Activated CD4-positive, alpha-beta T cell treated with anti-CD3 and anti-CD28 coated beads for 1 hour (primary cell): ENCODE measurements around the gene ZNF41.

Experiments used
- DNase-seq: peaks from one replicate; pipeline ENCODE4 v3.0.0-alpha.2; 2020

ZNF41 gene

DNA sequence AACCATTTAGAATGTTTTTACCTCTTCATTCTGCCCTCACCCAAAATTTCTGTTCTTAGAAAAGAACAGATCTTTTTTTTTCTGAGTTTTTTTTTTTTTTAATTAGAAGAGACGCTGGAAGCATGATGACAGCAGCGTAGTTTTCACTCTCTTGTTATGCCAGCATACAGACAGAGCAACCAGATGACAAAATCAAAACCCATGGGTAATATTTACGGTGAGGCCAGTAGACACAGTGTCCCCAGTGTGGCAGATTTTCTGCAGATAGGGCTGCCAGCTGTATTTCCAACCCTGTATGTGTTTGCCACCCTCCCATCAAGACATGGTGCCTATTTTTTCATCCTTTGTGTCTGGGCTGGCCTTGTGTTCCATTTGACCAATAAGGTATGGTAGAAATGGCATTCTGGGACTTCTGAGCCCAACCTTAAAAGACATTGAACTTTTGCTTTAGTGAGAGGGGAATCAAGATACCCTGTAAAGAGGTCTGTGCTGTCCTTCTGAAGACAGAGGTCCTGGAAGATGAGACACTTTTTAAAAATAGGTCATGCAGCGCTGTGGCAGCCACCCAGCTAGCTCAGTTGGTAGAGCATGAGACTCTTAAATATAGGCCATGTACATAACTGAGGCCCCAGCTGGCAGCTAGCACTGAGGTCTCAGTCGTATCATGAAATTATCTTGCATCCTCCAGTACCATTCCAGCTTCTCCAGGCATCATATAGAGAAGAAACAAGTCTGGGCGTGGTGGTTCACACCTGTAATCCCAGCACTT, 6.7 kb upstream of the ZNF41 start:
- no peak for DNase-seq

DNA sequence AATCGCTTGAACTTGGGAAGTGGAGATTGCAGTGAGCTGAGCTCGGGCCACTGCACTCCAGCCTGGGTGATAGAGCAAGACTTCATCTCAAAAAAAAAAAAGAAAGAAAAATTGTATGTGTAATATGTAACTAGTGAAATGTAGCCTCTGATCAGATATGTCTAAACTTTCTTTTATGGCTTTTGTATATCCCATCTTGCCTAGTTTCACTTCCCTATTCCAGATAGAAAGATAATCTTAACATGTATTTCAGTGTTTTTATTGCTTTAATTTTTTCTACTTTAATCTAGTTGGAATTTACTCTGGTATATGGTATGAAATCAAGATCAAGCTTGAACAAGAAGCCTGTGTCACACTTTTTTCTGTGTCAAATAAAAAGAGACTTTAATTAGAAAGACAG, 1.9 kb upstream of the ZNF41 start:
- no peak for DNase-seq

DNA sequence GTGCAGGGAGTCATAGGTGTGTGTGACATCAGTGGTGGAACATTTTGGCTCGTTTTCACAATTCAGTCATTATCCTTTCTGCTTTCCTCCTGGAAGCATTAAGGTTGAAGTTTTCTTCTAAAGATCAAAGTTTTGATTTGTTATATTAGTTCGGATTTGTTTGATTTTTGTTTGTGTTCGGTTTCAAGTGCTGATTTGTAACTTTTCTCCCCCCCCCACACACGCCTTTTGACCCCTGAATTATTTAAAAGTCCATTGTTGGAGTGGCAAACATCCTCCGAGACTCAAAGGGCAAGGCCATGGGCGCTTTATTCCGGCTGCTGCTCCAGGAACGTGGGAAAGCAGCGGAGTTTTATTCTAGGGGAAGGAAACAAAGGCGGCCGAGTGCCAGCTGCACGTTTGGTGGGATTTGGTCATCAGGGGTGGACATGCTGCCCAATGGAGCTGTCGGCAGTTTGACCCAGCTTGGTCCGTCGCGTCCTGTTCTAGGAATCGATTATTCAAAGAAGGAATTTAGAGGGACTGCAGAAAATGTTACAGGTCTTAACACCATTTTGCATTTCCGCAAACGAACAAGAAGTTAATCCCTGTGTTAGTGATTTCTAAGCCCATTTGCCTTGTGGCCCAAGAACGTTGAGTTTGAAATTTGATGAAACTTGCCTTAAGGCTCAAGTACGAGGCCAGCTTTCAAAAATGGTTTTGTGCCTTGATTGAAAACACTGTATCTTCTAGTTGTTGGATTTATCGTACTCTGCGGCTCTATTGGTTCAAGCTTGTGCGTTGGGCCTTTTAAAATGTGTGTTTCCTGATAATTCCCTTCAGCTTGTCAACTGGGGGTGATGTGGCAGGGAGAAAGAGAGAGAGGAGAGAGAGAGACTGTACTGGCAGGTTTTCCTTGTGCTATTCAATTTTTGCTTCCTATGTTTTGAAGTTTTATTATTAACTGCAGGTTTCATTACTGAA, 565 bp upstream of the ZNF41 start:
- DNase-seq: no peak

DNA sequence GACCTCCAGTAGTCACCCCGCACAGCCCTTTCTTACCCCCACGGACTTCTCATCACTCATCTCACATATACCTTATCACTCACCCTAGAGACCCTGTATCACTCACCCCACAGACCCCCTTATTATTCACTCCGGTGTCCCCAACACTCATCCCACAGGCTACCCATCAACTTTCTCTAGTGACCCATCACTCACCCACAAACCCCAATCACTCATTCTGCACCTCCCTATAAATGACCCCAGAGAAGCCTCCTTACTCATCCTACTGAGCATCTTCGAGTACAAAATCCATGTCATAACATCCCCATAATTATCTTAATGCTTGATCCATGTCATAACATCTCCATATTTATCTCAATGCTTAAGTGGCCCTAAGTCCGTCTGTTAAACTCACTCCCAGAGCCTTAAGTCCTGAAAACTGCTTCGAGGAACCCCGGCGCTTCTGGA, 934 bp downstream of the ZNF41 start:
- no peak for DNase-seq

DNA sequence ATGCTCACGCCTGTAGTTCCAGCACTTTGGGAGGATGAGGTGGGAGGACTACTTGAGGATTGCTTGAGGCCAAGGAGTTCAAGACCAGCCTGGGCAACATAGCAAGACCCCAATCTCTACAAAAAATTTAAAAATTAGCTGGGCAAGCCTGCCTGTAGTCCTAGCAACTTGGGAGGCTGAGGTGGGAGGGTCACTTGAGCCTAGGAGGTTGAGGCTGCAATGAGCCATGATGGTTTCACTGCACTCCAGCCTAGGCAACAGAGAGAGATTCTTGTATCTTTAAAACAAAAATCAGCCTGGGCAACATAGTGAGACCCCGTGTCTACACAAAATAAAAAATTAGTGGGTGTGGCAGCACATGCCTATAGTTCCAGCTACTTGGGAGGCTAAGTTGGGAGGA, 1.9 kb downstream of the ZNF41 start:
- DNase-seq: no peak

DNA sequence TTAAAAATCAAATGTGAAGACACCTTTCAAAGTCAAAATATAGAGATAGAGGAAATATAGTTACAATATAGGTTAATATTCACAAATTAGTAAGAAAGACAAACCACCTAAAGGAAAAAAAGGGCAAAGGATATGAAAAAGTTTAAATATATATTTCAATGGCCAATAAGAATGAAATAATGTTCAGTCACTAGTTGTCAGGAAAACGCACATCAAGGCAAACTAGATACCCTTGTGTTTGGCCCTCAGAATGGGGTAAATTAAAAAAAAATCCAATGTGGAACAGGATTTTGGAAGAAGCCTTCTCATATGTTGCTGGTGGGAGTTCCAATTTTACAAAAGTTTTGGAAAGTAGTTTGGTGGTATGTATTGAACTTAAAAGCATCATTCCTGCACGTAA, 2.4 kb downstream of the ZNF41 start:
- DNase-seq: no peak

DNA sequence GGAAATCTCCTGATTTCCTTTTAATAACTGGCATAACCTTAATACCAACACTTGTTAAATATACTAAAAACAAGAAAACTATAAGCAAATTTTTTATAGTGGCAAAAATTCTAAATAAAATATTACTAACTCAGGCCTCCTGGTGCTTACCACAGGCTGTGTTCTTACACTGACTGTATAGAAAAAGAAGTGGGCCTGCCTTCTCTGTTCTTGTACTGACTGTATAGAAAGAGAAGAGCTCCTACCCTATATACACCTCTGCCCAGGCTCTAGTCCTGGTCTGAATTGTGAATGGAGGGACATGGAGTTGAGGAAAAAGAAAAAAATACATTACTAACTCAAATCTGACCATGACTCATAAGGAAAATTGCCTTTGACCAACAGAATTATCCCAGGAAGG, 7.5 kb downstream of the ZNF41 start:
- no peak for DNase-seq

DNA sequence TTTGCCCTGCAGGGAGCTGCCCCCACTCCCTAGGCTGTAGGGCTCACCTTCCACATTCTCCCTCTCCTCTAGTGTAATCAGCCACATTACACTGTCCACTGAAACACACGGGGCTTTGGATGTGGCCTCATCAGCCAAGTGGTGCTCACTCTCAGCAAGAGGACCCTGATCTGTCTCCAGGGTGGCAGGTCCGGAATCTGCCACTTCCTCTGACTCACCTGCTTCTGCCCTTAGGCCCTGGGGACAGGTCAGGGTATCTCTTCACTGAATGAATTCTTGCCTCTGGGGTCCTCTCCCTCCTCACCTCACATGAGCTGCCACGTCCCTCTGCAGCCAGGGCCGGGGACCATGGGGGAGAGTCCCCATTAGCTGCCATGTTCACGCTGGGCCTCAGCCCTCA, 15.9 kb downstream of the ZNF41 start:
- no peak for DNase-seq

DNA sequence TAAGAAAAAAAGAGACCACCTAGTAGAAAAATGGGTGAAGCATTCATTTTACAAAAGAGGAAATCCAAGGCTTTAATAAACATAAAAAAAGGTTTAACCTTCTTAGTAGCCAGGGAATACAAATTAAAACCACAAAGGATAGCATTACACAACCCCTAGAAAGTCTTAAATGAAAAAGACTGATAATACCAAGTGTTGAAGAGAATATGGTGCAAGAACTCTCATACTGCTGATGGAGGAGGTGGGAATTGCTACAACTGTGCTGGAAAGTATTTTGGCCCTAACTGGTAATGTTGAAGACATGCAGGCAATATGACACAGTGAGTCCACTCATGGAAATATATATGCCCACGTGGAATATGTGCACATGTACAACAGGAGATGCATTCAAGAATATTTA, 22.5 kb downstream of the ZNF41 start:
- no peak for DNase-seq

DNA sequence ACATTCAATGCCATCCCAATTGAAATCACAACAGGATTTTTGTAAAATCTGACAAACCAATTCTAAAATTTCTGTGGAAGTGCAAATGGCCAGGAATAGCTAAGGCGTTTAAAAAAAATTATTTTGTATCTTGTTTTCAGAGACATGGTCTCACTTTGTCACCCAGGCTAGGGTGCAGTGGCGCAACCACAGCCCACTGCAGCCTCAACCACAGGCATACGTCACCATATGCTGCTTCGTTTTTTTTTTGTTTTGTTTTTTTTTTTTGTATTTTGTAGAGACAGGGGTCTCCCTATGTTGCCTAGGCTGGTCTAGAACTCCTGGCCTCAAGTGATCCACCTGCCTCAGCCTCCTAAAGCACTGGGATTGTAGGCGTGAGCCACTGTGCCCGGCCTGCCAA, 24.5 kb downstream of the ZNF41 start:
- no peak for DNase-seq

DNA sequence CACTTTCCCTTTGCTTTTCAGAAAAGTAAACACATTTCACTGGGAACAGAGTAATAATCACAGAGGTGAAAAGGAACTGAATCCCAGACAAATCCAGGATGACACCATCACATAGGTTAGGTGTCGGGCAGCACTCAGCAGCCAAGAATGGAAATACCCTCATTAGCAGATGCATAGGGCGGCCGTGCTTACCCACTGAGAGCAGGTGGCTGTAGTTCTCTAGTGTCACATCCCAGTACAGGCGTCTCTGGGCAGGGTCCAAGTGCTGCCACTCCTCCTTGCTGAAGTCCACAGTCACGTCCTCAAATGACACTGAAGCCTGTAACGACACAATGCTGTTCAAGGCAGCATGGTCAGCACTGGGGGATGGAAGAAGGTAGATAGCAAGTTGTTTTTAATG, 26.9 kb downstream of the ZNF41 start:
- no peak for DNase-seq

DNA sequence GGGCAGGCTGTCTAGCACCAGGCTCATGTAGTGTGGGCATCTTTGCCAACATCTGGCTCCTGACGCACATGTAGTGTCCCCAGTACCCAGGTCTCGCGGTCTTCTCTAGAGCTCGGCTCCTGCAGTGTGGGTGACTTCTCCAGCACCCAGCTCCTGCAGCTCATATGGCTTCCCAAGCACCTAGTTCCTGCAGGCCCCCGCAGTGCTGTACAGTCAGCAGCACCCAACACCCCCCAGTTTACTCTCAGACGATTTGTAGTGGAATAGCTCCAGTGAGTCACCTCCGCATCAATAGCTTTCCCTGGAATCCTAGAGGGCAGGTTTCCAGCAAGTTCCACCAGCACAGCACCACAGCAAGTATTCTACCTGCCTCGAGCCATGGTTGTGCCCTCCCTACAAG, 30.9 kb downstream of the ZNF41 start:
- DNase-seq: no peak

DNA sequence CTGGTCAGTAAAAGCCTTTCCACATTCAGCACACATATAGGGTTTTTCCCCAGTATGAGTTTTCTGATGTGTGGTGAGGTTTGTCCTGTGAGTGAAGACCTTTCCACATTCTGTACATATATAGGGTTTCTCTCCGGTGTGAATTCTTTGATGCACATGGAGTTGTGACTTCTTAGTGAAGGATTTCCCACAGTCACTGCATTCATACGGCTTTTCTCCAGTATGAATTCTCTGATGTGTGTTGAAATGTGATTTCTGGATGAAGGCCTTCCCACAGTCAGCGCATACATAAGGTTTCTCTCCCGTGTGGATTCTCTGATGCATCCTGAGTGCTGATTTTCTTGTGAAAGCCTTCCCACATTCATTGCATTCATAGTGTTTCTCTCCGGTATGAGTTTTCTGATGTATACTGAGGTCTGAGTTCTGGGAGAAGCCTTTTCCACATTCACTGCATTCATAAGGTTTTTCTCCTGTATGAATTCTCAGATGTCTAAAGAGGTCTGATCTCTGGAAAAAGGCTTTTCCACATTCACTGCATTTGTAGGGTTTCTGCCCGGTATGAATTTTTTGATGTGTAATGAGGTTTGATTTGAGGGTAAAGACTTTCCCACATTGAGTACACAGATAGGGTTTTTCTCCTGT, 34.7 kb downstream of the ZNF41 start:
- no peak for DNase-seq

DNA sequence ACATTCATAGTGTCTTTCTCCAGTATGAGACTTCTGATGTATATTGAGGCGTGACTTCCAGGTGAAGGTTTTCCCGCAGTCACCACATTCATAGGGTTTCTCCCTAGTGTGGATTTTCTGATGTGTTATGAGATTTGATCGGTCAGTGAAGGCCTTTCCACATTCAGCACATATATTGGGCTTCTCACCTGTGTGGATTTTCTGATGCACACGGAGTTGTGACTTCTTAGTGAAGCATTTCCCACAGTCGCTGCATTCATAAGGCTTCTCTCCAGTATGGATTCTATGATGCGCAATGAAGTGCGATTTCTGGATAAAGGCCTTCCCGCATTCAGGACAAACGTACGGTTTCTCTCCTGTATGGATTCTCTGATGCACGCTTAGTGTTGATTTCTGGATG, 35.4 kb downstream of the ZNF41 start:
- no peak for DNase-seq

DNA sequence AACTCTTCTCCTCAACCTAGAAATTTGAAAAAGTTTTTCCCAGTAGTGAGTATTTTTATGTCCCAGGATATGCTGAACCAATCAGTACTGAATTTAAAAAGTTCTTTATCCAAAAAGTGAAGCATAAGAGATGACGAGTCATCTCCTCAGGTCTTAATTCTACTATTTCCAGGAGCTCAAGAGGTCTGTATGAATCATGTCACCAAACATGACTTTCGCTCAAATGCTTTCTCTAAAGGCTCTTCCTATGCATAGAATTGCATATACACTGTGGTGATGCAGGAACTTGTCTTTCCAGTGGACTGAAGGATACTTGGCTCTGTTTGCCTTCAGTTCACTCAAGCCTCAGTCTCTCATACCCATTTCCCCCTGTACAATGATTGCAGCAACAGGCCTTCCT, 36.1 kb downstream of the ZNF41 start:
- DNase-seq: no peak

DNA sequence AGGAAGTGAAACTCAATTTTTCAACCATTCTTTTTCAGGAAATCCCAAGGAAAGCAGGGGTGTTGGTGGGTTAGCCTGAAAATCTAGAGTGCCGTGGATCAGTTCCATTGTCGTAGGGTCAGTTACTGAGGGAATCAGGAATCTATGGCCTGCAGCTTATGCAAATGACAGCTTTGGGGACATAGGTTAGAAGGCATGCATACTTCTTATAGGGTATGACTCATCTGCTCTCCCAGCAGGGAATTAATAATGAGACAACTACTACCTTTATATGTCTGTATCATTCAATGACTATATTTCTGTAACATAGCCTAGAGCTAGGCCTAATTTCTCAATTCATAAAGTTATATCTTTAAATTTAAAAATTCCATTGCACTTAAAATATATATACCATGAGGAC, 36.6 kb downstream of the ZNF41 start:
- no peak for DNase-seq

DNA sequence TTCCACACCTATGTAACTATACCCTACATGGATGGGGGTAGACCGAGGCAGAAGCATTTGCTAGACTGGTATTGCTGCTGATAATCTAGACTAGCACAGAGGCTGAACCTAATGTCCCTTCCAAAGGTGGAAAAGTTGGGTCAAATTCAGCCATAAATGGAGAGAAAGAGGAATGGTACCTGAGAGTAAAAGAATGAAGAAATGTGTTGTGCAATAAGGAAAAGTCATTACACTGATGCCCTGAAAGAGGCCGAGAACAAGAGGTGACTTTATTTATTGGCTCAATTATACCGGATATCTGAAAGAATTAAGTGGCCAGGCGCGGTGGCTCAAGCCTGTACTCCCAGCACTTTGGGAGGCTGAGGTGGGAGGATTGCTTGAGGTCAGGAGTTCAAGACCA, 52.1 kb downstream of the ZNF41 start:
- no peak for DNase-seq

DNA sequence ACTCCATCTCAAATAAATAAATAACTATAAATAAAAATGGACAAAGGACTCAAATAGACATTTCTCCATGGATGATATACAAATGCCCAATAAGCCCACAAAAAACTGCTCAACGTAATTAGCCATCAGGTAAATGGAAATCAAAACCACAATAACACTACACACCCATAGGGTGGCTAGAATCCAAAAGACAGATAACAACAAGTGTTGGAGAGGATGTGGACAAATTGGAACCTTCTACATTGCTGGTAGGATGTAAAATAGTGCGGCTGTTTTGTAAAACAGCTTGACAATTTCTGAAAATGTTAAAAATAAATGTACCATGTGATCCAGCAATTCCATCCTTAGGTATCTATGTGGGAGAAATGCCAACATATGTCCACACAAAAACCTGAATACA, 60.6 kb downstream of the ZNF41 start:
- DNase-seq: no peak

DNA sequence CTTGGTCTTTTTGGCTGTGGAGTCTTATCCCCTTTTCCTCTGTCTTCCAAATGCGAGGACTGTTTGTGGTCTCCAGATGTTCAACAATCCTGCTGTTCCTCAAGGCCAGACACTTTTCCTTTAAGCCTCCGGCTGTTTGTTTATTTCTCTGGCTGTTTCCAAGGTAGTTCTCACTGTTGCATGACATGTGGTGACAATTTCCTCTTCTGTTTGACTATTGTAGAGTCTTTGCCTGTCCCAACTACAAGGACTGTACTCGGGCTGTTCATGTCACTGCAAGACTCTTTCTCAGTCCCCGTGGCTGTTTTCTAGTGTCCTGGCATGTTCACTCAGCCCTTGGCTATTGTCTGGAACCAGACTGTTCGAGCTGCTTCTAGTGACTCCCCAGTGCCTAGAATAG, 62.1 kb downstream of the ZNF41 start:
- no peak for DNase-seq

DNA sequence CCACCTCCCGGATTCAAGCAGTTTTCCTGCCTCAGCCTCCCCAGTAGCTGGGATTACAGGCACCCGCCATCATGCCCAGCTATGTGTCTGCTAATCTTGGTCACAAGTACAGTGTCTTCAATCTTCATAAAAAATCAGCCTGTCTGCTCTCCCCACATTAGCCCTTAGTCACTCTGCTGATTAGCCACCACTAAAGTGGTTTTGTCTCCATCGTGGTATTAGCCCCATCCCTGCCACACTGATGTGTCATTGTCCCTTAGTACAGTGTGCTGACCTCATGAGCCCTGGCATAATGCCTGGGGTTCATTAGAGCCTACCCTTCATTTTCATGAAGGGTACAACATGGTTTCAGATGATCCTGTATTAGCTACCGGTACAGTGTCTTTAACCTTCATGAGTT, 62.8 kb downstream of the ZNF41 start:
- no peak for DNase-seq

DNA sequence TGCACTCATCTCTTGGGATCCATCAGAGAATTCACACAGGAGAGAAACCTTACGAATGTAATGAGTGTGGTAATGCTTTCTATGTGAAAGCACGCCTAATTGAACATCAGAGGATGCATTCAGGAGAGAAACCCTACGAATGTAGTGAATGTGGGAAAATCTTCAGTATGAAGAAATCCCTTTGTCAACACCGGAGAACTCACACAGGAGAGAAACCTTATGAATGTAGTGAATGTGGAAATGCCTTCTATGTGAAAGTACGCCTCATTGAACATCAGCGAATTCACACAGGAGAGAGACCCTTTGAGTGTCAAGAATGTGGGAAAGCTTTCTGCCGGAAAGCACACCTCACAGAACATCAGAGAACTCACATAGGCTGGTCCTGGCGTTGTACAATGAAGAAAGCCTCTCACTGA, 69.8 kb downstream of the ZNF41 start:
- DNase-seq: no peak
